ENCODE results near the gene PTPRN2. TPM values are rescaled to one million over a fixed set of nuclear protein-coding genes. Genes with fewer than 3 reads are reported as not detected.
A peak's percentile ranks its signal among the peaks of the same experiment; 100 is the strongest.
"Not testable (repeated sequence)": the region's sequence is repeated elsewhere in the genome, so short reads cannot be mapped to it uniquely, and the experiment has no call there.

Gene PTPRN2
- total RNA-seq, 4 donors from 2014 or later = 14.9 to 34.3 (median 21.3) TPM

- Histone ChIP-seq H3K36me3 (no peaks in the 10 kb centered on the region), H3K27me3 (no peaks in the 10 kb centered on the region), H3K4me1 (no peaks in the 10 kb centered on the region), H3K9me3 (no peaks in the 10 kb centered on the region), H3K27ac (no peak overlapping the region), H3K4me3 (no peak overlapping the region)
- TF ChIP-seq POLR2A (IDR thresholded peaks at IDR 0.05) = no peak
- TF ChIP-seq CTCF (IDR thresholded peaks at IDR 0.05) = no peak
- DNase-seq = no peak
Observed at GRCh38 chr7:158343936-158344455, 243.6 kb downstream of the PTPRN2 start.

- no peaks in the 10 kb centered on the region for H3K9me3 ChIP-seq
- H3K27me3 ChIP-seq = no peaks in the 10 kb centered on the region
- no peaks in the 10 kb centered on the region for H3K4me1 ChIP-seq
- no peaks in the 10 kb centered on the region for H3K36me3 ChIP-seq
- DNase-seq = no peak
- H3K27ac ChIP-seq = no peak overlapping the region
- H3K4me3 ChIP-seq = no peak overlapping the region
- no peak for TF ChIP-seq CTCF (IDR thresholded peaks at IDR 0.05)
- no peak for TF ChIP-seq POLR2A (IDR thresholded peaks at IDR 0.05)
Observed at GRCh38 chr7:158343526-158343925, 244.1 kb downstream of the PTPRN2 start.

GRCh38 chr7:158341097-158341496, 246.5 kb downstream of the PTPRN2 start:
- H3K27ac ChIP-seq, H3K4me3 ChIP-seq, H3K4me1 ChIP-seq, H3K9me3 ChIP-seq, H3K36me3 ChIP-seq, H3K27me3 ChIP-seq: not testable (repeated sequence)
- peak in 1 of 3 donors; percentile 52 for DNase-seq

GRCh38 chr7:158336952-158337351, 250.7 kb downstream of the PTPRN2 start:
- H3K4me3 ChIP-seq, DNase-seq, H3K4me1 ChIP-seq, H3K36me3 ChIP-seq, H3K27me3 ChIP-seq, H3K27ac ChIP-seq, H3K9me3 ChIP-seq: not testable (repeated sequence)

GRCh38 chr7:158332516-158332915, 255.1 kb downstream of the PTPRN2 start:
- H3K9me3 ChIP-seq, DNase-seq, H3K36me3 ChIP-seq, H3K27me3 ChIP-seq, H3K4me3 ChIP-seq, H3K27ac ChIP-seq, H3K4me1 ChIP-seq: not testable (repeated sequence)

GRCh38 chr7:158331826-158332450, 255.7 kb downstream of the PTPRN2 start:
- not testable (repeated sequence) for H3K27ac ChIP-seq, DNase-seq, H3K27me3 ChIP-seq, H3K4me3 ChIP-seq, H3K36me3 ChIP-seq, H3K9me3 ChIP-seq, H3K4me1 ChIP-seq

GRCh38 chr7:158329686-158330085, 257.9 kb downstream of the PTPRN2 start:
- Histone ChIP-seq H3K36me3 (no peaks in the 10 kb centered on the region), H3K27me3 (no peaks in the 10 kb centered on the region), H3K27ac (no peak overlapping the region), H3K9me3 (no peaks in the 10 kb centered on the region), H3K4me3 (no peak overlapping the region), H3K4me1 (no peaks in the 10 kb centered on the region)
- no peak for DNase-seq
- no peak for TF ChIP-seq CTCF (IDR thresholded peaks at IDR 0.05)
- no peak for TF ChIP-seq POLR2A (IDR thresholded peaks at IDR 0.05)

GRCh38 chr7:158329014-158329610, 258.5 kb downstream of the PTPRN2 start:
- no peaks in the 10 kb centered on the region for H3K36me3 ChIP-seq
- H3K27me3 ChIP-seq = no peaks in the 10 kb centered on the region
- H3K27ac ChIP-seq = no peak overlapping the region
- no peak for TF ChIP-seq POLR2A (IDR thresholded peaks at IDR 0.05)
- no peak for TF ChIP-seq CTCF (IDR thresholded peaks at IDR 0.05)
- H3K4me1 ChIP-seq = no peaks in the 10 kb centered on the region
- no peak overlapping the region for H3K4me3 ChIP-seq
- no peaks in the 10 kb centered on the region for H3K9me3 ChIP-seq
- no peak for DNase-seq
